Measurements from ENCODE around the gene ARHGEF12. TPM values are rescaled to one million over a fixed set of nuclear protein-coding genes. Genes with fewer than 3 reads are reported as not detected.

ARHGEF12 gene
- total and polyA plus RNA-seq, 10 of the 15 experiments (the other 5 are each of a cell fraction or from before 2014, with no cell fraction given) = 2.7 to 40.8 (median 20.9) TPM

- H4K20me1 ChIP-seq (ENCODE audit: control insufficient read depth, insufficient read depth) = no peaks in the 10 kb centered on the region
- DNase-seq (ENCODE audit: low read depth, low spot score) = no peak
- no peak for TF ChIP-seq ZNF384 (IDR thresholded peaks at IDR 0.05; ENCODE audit: borderline replicate concordance, low read depth, low read length)
- TF ChIP-seq HSF1 (IDR thresholded peaks at IDR 0.05; ENCODE audit: low read depth, low read length) = no peak
- TF ChIP-seq ETV6 (conservative IDR thresholded peaks at IDR 0.05 in 1 of 2, IDR thresholded peaks at IDR 0.05 in 1 of 2; ENCODE audit: borderline replicate concordance in 1 of 2, low read depth in 1 of 2) = no peak
- no peak for TF ChIP-seq MLLT1 (IDR thresholded peaks at IDR 0.05)
- TF ChIP-seq FOS (IDR thresholded peaks at IDR 0.05; ENCODE audit: borderline replicate concordance, extremely low read depth, insufficient read length) = no peak
- no peak for TF ChIP-seq ZSCAN29 (IDR thresholded peaks at IDR 0.05)
- TF ChIP-seq USF2 (IDR thresholded peaks at IDR 0.05; ENCODE audit: borderline replicate concordance, low read depth, low read length) = no peak
- TF ChIP-seq ELK1 (IDR thresholded peaks at IDR 0.05; ENCODE audit: low read depth, low read length) = no peak
- TF ChIP-seq MXI1 (IDR thresholded peaks at IDR 0.05; ENCODE audit: low read depth, low read length) = no peak
- TF ChIP-seq YBX1 (IDR thresholded peaks at IDR 0.05) = no peak
- TF ChIP-seq SUPT20H (IDR thresholded peaks at IDR 0.05; ENCODE audit: borderline replicate concordance, control insufficient read depth, low read depth, low read length) = no peak
- TF ChIP-seq POLR2AphosphoS2 (IDR thresholded peaks at IDR 0.05; ENCODE audit: low read depth, low read length) = no peak
- TF ChIP-seq BHLHE40 (IDR thresholded peaks at IDR 0.05; ENCODE audit: borderline replicate concordance in 1 of 2, low read depth in 2 of 2, low read length in 1 of 2) = no peak
- no peak overlapping the region for H3K4me3 ChIP-seq
- H3K4me2 ChIP-seq (ENCODE audit: control insufficient read depth, insufficient read depth) = no peak overlapping the region
- FAIRE-seq = no peak
- no peaks in the 10 kb centered on the region for H3K27me3 ChIP-seq (replicated peaks in 1 of 2; ENCODE audit: control insufficient read depth in 2 of 2, insufficient read depth in 2 of 2, low read length in 1 of 2)
- H3K9me3 ChIP-seq (replicated peaks; ENCODE audit: control insufficient read depth, insufficient read depth, low read length) = no peaks in the 10 kb centered on the region
- H3K79me2 ChIP-seq (ENCODE audit: control insufficient read depth, insufficient read depth, low read length) = no peaks in the 10 kb centered on the region
- ChIA-PET CTCF (no interaction called here), RAD21 (ENCODE audit: unreplicated experiment) (no interaction called here), SMC1A (ENCODE audit: uncharacterized antibody, unreplicated experiment) (no interaction called here), POLR2A (no interaction called here)
- no peaks in the 10 kb centered on the region for H3K4me1 ChIP-seq (ENCODE audit: control insufficient read depth, insufficient read depth, low read length)
- H3K27ac ChIP-seq (ENCODE audit: control insufficient read depth, insufficient read depth) = no peak overlapping the region
- BruUV-seq (replicated peaks) = no TSS peak
- ATAC-seq = no peak
- peaks cover 3 to 20% of the 10 kb centered on the region in 2 experiments for H3K36me3 ChIP-seq (ENCODE audit: control insufficient read depth in 2 of 2, insufficient read depth in 2 of 2, low read length in 1 of 2)
- no peak overlapping the region for H3K9ac ChIP-seq (ENCODE audit: control insufficient read depth, insufficient read depth, low read length)
- intact Hi-C loops (cut with micrococcal nuclease; ENCODE audit: unreplicated experiment) = no loop called here
- WGBS (ENCODE audit: insufficient coverage, insufficient replicate concordance, low lambda C conversion rate, missing lambda C conversion rate) = 79% methylated on average over 3 of the region's 3 CpGs
- in situ Hi-C loops (cut with MboI) = no loop called here
- no peak overlapping the region for H2AFZ ChIP-seq (ENCODE audit: control insufficient read depth, low read depth, low read length)
Observed at GRCh38 chr11:120484722-120485121, 148.5 kb downstream of the ARHGEF12 start.
